Vagina (tissue), 2 donors: Measurements from ENCODE around the gene MT1E. TPM values are rescaled to one million over a fixed set of nuclear protein-coding genes. Genes with fewer than 3 reads are reported as not detected.
"Not testable (repeated sequence)": the region's sequence is repeated elsewhere in the genome, so short reads cannot be mapped to it uniquely, and the experiment has no call there.

ENCODE experiments used
- DNase-seq, 2 donors: peaks; one replicate each; pipeline ENCODE4 v3.0.0-alpha.2; 2017; ENCODE audit errors: extremely low spot score in 2 of 2
- H3K27ac ChIP-seq: fragments of 200-600 bp; sonication (generic); one replicate; pipeline ENCODE4 v1.5.1; 2019
- H3K27me3 ChIP-seq: fragments of 200-600 bp; sonication (generic); one replicate; pipeline ENCODE4 v1.5.1; 2019
- H3K36me3 ChIP-seq, 2 donors: fragments of 200-600 bp; sonication (generic); one replicate each; pipeline ENCODE4 v1.5.1; 2017 to 2019
- H3K4me1 ChIP-seq: fragments of 200-600 bp; sonication (generic); one replicate; pipeline ENCODE4 v1.5.1; 2019
- H3K4me3 ChIP-seq, 2 donors: fragments of 200-600 bp; sonication (generic); 1 replicate in 1 of 2; 2 replicates in 1 of 2; pipeline ENCODE4 v1.5.1; 2016 to 2019
- H3K9me3 ChIP-seq: fragments of 200-600 bp; sonication (generic); one replicate; pipeline ENCODE4 v1.5.1; 2019
- POLR2A ChIP-seq, 2 donors: fragments of 450-650 bp; IDR thresholded peaks; one replicate each; pipeline ENCODE4 v1.6.1; 2017; ENCODE audit warnings: antibody characterized with exemption in 2 of 2, mild to moderate bottlenecking in 2 of 2, moderate library complexity in 2 of 2
- POLR2AphosphoS5 ChIP-seq, 2 donors: sonication (generic); formaldehyde crosslinking; IDR thresholded peaks; one replicate each; pipeline ENCODE4 v1.9.0; 2017; ENCODE audit warnings: antibody characterized with exemption in 2 of 2, mild to moderate bottlenecking in 2 of 2, low read depth in 1 of 2; ENCODE audit not compliant: insufficient read depth in 1 of 2
- intact Hi-C: fragments of 100-400 bp; cut with DNase I; formaldehyde crosslinking; loops from one replicate; pipeline ENCODE4 v1.15.1; 2023
- total RNA-seq: library from RNA; depleted of rRNA; stranded (reverse); fragments of >200 nt; gene quantifications from one replicate; pipeline ENCODE4 v1.2.3, GENCODE V29; 2016
- TF ChIP-seq, protein P1 (sequence below), 3 experiments: fragments of 450-650 bp in 2 of 3; fragments of 200-600 bp in 1 of 3; sonication (generic) in 1 of 3; IDR thresholded peaks; one replicate each; pipeline ENCODE4 v1.5.1; 2017 to 2019; ENCODE audit warnings: antibody characterized with exemption in 3 of 3, mild to moderate bottlenecking in 2 of 3, moderate library complexity in 2 of 3

MT1E gene
- total RNA-seq: 564 TPM

DNA sequence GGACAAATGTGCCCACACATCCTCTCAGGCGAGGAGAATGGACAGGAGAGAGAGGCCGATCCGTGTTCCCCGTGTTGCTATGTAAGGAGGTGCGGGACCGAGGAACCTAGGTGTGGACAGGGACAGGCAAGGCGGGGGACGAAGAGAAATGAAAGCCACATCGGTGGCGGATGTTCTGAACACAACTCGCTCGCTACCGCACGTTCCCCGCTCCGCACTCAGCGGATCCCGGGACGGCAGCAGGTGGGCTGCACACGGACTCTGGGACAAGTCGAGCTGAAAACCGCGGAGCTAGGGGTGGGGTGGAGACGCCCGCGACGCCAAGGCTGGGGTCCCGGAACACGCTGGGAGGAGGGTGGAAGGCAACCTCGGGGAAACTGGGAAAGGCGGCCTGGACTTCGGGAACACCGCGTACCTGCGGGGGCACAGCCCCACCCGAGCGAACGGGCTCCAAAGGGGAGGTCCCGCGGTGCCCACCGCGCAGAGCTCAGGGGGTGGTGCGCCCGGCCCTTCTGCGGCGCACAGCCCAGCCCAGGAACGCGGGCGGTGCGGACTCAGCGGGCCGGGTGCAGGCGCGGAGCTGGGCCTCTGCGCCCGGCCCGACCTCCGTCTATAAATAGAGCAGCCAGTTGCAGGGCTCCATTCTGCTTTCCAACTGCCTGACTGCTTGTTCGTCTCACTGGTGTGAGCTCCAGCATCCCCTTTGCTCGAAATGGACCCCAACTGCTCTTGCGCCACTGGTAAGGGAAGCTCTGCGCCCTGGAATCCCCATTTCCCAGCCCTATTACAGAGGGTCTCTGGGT, at the start of gene MT1E:
Gene MT1E (plus strand): TSS at position 642 of the 803 bp plus-strand sequence. CDS start 71 bp downstream, at position 713.
- H3K4me3 ChIP-seq: peak within 1 kb of the TSS; percentile 49 to 59
- intact Hi-C loops: loop anchor here (2.0 to 5.0 kb wide), 2 partner anchors 15 to 57 kb away; partner anchors contain the start of gene MT1X
- H3K9me3 ChIP-seq: no peaks in the 10 kb centered on the region
- DNase-seq: no peak
- peak within 1 kb of the TSS; percentile 81 for H3K27ac ChIP-seq
- H3K36me3 ChIP-seq: no peaks in the 10 kb centered on the region
- peaks cover 17% of the 10 kb centered on the region for H3K4me1 ChIP-seq
- TF ChIP-seq POLR2A (IDR thresholded peaks at IDR 0.05) (peak in 1 of 2 donors; percentile 81), POLR2AphosphoS5 (IDR thresholded peaks at IDR 0.05; ENCODE audit: insufficient read depth in 1 of 2, low read depth in 1 of 2) (peak in 1 of 2 donors; percentile 86)
- TF ChIP-seq, protein P1, sequence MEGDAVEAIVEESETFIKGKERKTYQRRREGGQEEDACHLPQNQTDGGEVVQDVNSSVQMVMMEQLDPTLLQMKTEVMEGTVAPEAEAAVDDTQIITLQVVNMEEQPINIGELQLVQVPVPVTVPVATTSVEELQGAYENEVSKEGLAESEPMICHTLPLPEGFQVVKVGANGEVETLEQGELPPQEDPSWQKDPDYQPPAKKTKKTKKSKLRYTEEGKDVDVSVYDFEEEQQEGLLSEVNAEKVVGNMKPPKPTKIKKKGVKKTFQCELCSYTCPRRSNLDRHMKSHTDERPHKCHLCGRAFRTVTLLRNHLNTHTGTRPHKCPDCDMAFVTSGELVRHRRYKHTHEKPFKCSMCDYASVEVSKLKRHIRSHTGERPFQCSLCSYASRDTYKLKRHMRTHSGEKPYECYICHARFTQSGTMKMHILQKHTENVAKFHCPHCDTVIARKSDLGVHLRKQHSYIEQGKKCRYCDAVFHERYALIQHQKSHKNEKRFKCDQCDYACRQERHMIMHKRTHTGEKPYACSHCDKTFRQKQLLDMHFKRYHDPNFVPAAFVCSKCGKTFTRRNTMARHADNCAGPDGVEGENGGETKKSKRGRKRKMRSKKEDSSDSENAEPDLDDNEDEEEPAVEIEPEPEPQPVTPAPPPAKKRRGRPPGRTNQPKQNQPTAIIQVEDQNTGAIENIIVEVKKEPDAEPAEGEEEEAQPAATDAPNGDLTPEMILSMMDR (IDR thresholded peaks at IDR 0.05): no peak
- H3K27me3 ChIP-seq: no peaks in the 10 kb centered on the region

DNA sequence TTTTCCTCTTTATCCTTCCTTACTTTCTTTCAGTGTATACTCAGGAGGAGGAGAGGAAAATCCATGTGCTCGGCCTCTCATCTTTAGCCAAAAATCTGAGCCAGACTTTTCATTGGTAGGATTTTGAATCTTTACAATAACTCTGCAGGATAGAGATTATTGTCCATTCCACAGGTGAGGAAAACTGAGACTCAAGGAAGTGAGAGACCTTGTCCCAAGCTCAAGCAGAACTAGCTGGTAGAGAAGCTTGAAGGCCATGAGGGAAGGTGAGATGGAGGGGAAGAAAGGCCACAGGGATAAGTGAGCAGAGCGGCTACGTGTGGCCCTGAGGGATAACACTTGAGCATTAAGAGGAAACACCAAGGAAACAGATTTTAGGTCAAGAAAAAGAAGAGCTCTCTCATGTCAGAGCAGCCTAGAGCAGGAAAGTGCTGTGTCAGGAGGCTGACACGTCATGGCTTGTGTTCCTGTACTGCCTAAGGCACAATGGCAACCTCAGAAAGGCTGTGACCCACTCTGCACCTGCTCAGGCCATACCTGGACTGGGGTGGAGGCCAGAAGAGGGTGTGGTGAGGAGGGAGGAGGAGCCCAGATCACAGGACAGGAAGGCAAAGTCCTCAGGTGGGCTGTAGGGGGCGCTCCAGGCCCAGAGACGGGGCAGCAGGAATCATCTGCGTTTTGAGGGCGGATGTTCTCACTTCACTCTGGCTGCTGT, 48.8 kb upstream of the MT1E start:
- no peak overlapping the region for H3K27ac ChIP-seq
- intact Hi-C loops: no loop called here
- TF ChIP-seq POLR2A (IDR thresholded peaks at IDR 0.05) (no peak), POLR2AphosphoS5 (IDR thresholded peaks at IDR 0.05; ENCODE audit: insufficient read depth in 1 of 2, low read depth in 1 of 2) (peak in 1 of 2 donors; percentile 48)
- TF ChIP-seq, protein P1 (IDR thresholded peaks at IDR 0.05): peak; percentile 67 to 84 (median 68)

DNA sequence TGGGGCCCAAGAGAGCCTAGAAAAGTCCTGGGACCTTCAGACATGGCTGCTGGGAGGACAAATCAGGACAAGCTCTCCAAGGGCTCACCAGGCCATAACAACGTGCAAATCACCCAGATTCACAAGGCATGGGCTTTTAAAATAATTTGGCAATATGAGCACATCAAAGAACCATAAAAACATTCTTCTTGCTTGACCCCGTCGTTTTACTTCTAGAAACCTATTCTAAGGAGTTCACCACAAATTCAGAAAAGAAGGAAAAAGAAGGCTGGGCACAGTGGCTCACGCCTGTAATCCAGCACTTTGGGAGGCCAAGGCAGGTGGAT, 48.3 kb upstream of the MT1E start:
- Histone ChIP-seq H3K27me3 (no peaks in the 10 kb centered on the region), H3K9me3 (no peaks in the 10 kb centered on the region), H3K4me1 (no peaks in the 10 kb centered on the region), H3K4me3 (no peak overlapping the region), H3K36me3 (no peaks in the 10 kb centered on the region), H3K27ac (no peak overlapping the region)
- no peak for TF ChIP-seq POLR2AphosphoS5 (IDR thresholded peaks at IDR 0.05; ENCODE audit: insufficient read depth in 1 of 2, low read depth in 1 of 2)
- TF ChIP-seq, protein P1 (IDR thresholded peaks at IDR 0.05): peak in 1 of 3 experiments; percentile 2
- intact Hi-C loops: no loop called here
- DNase-seq: no peak

More for the DNA sequence above, 48.8 kb upstream of the MT1E start:
- no peaks in the 10 kb centered on the region for H3K4me1 ChIP-seq
- H3K27me3 ChIP-seq: no peaks in the 10 kb centered on the region
- DNase-seq: no peak
- no peaks in the 10 kb centered on the region for H3K9me3 ChIP-seq
- H3K36me3 ChIP-seq: no peaks in the 10 kb centered on the region
- H3K4me3 ChIP-seq: no peak overlapping the region

DNA sequence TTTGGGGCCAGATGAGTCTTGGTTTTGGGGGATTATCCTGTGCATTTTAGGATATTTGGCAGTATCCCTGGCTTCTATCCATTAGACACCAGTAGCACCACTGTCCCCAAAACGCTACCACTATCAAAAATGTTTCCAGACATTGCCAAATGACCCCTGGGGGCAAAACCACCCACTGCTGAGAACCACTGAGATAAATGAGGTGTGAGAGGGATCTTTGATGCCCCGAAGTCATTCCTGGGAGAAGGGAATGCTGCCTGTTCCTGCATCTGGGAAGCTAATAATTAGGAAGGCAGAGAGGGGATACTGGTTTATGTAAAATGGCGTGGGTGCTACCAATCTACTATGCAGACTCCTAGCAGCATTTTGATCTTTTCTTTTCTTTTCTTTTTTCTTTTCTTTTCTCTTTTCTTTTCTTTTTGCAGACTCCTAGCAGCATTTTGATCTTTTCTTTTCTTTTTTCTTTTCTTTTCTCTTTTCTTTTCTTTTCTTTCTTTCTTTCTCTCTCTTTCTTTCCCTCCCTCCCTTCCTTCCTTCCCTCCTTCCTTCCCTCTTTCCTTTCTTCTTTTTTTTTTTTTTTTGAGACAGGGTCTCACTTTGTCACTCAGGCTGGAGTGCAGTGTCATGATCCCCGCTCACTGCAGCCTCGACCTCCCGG, 45.1 kb upstream of the MT1E start:
- TF ChIP-seq, protein P1 (IDR thresholded peaks at IDR 0.05): no peak
- TF ChIP-seq POLR2A (IDR thresholded peaks at IDR 0.05) (no peak), POLR2AphosphoS5 (IDR thresholded peaks at IDR 0.05; ENCODE audit: insufficient read depth in 1 of 2, low read depth in 1 of 2) (no peak)
- no peak for DNase-seq
- H3K4me1 ChIP-seq: no peaks in the 10 kb centered on the region
- no peak overlapping the region for H3K27ac ChIP-seq
- H3K36me3 ChIP-seq: no peaks in the 10 kb centered on the region
- no peaks in the 10 kb centered on the region for H3K9me3 ChIP-seq
- intact Hi-C loops: no loop called here
- no peaks in the 10 kb centered on the region for H3K27me3 ChIP-seq
- H3K4me3 ChIP-seq: no peak overlapping the region

DNA sequence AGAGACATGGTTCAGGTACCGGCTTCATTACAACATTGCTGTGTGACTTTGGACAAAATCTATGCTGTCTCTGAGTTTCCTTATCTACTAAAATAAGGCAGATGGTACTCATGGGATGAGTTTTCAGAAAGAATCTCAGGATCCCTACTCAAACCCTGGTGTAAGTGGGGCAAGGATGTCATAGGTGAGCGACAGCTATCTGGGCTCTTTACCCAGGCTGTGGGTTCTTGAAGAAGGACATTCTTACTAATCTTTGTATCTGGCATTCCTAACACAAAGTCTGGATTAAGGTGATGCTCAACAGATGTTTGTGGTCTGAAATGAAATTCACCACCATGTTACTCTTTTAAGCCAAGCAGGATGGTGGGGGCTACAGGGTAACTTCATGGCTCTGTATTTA, 42.7 kb upstream of the MT1E start:
- DNase-seq, intact Hi-C loops: not testable (repeated sequence)

More for the DNA sequence above, 42.7 kb upstream of the MT1E start:
- not testable (repeated sequence) for H3K9me3 ChIP-seq, H3K36me3 ChIP-seq, H3K4me3 ChIP-seq, H3K4me1 ChIP-seq, H3K27ac ChIP-seq, H3K27me3 ChIP-seq
